HUES6 (cell line): Measurements from ENCODE around the gene PRSS22.

Source experiments
- H3K27ac ChIP-seq: 2 replicates; pipeline ENCODE4 v1.7.0; 2013; ENCODE audit warnings: low read depth, mild to moderate bottlenecking, low read length, inconsistent platforms
- H3K27me3 ChIP-seq: 2 replicates; pipeline ENCODE4 v1.6.1; 2013; ENCODE audit warnings: low read length; ENCODE audit not compliant: control insufficient read depth, insufficient read depth
- H3K36me3 ChIP-seq: 2 replicates; pipeline ENCODE4 v1.6.1; 2013; ENCODE audit warnings: low read length; ENCODE audit not compliant: control insufficient read depth, insufficient read depth
- H3K4me1 ChIP-seq: 2 replicates; pipeline ENCODE4 v1.6.1; 2013; ENCODE audit warnings: low read length; ENCODE audit not compliant: control insufficient read depth, insufficient read depth
- H3K4me3 ChIP-seq: 2 replicates; pipeline ENCODE4 v1.5.1; 2013; ENCODE audit warnings: low read depth, low read length
- H3K9ac ChIP-seq: one replicate; pipeline ENCODE4 v1.6.1; 2013; ENCODE audit warnings: mild to moderate bottlenecking, low read length
- H3K9me3 ChIP-seq: 2 replicates; pipeline ENCODE4 v1.6.1; 2013; ENCODE audit warnings: low read depth, low read length; ENCODE audit not compliant: control insufficient read depth, insufficient read depth

The PRSS22 gene

DNA sequence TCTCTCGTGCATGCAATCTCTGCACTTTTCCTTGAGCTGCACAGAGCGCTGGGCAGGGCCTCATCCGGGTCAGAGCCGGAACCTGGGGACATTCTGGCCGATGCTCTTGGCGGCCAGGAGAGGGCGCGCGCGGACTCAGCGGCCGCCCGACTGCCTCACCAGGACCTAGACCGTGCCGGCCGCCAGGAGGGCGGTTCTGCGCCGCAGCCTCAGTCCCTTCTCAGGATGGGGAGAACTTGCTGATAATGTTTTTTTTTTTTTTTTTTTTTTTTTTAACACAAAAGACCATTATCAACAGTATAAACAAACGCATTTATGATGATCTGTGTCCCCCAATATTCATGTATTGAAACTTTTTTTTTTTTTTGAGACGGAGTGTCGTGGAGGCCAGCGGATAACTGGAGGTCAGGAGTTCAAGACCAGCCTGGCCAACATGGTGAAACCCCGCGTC is 17.0 kb upstream of the PRSS22 start:
- H3K9me3 ChIP-seq = no peaks in the 10 kb centered on the region
- H3K9ac ChIP-seq = no peak overlapping the region
- H3K36me3 ChIP-seq = no peaks in the 10 kb centered on the region
- peaks cover 11% of the 10 kb centered on the region for H3K27me3 ChIP-seq
- H3K27ac ChIP-seq = no peak overlapping the region
- peak overlapping the region; percentile 9; the same call in 1 of the 2 replicates for H3K4me3 ChIP-seq
- H3K4me1 ChIP-seq = peaks cover 6% of the 10 kb centered on the region; the same call in 1 of the 2 replicates

DNA sequence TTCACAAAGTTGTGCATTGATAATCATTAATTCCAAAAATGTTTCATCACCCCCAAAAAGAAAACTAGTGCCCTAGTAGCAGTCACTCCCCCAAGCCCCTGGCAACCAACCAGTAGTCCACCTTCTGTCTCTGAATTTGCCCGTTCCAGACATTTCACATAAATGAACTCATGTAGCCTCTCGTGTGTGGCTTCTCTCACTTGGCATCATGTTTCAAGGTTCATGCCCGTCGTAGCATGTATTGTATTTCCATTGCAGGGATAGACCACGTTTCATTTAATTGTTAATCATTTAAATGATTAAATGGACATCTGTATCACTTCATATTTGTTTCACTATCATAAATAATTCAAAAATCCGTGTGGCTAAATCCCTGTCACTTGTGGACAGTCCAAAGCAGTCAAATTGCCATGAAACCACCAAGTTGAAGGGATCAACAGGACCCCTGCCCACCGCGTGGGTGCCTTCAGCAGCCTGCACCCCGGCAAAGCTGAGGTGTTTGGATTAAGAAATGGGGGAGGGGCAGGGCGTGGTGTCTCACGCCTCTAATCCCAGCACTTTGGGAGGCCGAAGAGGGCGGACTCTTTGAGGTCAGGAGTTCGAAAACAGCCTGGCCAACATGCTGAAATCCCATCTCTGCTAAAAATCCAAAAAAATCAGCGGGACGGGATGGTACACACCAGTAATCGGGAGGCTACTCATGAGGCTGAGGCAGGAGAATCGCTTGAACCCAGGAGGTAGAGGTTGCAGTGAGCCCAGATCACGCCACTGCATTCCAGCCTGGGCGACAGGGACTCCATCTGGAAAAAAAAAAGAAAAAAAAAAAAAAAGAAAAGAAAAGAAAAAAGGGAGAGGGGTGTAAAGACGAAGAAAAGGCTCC is 16.3 kb upstream of the PRSS22 start:
- Histone ChIP-seq H3K4me3 (peak overlapping the region; percentile 9; the same call in 1 of the 2 replicates), H3K36me3 (no peaks in the 10 kb centered on the region), H3K27me3 (peaks cover 18% of the 10 kb centered on the region), H3K4me1 (peaks cover 6% of the 10 kb centered on the region; the same call in 1 of the 2 replicates), H3K27ac (no peak overlapping the region), H3K9me3 (no peaks in the 10 kb centered on the region), H3K9ac (no peak overlapping the region)

- Histone ChIP-seq H3K36me3 (no peaks in the 10 kb centered on the region), H3K27me3 (peaks cover 18% of the 10 kb centered on the region), H3K27ac (no peak overlapping the region), H3K9ac (no peak overlapping the region), H3K4me3 (no peak overlapping the region), H3K9me3 (no peaks in the 10 kb centered on the region), H3K4me1 (peaks cover 10% of the 10 kb centered on the region; the same call in 1 of the 2 replicates)
Measured at GRCh38 chr16:2871926-2872325, 14.0 kb upstream of the PRSS22 start.

DNA sequence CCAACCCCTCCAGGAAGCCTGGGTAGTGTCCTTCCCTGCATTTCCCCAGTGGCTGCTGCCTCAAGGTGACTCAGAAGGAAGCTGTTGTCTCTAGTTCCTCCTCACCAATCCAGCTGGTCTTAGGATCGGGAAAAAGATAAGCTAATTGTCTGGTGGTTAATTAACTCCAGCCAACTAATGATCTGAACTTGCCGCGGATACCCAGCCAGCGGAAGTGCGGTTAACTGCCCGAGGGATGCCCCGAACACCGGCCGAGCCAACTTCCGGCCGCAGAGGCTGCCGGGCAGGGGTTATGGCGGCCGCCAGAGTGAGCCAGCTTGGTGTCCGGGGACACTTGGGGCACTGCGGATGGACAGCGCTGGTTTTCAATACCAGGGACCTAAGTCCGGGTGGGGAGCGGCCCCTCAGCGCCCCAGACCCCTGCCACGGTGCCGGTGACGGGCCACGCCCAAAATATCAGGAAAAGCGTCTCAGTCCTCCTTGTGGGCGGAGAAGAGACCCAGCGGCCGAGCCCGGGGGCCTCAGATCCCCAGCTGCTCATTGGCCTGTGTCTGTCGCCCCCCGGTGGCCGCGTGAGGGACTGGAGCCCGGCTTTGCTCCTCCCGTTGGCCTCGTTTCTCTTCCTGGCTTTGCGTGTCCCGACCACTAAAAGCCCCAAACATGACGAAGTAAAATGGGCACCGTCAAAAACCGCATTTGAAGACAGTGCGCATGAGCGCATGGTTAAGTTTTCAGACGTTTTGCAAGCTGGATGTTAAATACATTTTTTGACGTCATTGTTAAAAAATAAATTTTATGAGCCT is 10.2 kb upstream of the PRSS22 start:
- Histone ChIP-seq H3K9me3 (no peaks in the 10 kb centered on the region), H3K4me3 (peak overlapping the region; percentile 70), H3K27ac (peak overlapping the region; percentile 74), H3K9ac (peak overlapping the region; percentile 77), H3K4me1 (0 out of 2 replicates have a peak, but pooled peaks cover 4% of the 10 kb centered on the region), H3K27me3 (peaks cover 47% of the 10 kb centered on the region), H3K36me3 (no peaks in the 10 kb centered on the region)

- Histone ChIP-seq H3K36me3 (no peaks in the 10 kb centered on the region), H3K27ac (peak overlapping the region; percentile 74; the same call in 1 of the 2 replicates), H3K9me3 (no peaks in the 10 kb centered on the region), H3K9ac (peak overlapping the region; percentile 77), H3K4me1 (0 out of 2 replicates have a peak, but pooled peaks cover 4% of the 10 kb centered on the region), H3K4me3 (peak overlapping the region; percentile 70), H3K27me3 (peaks cover 47% of the 10 kb centered on the region)
Measured at GRCh38 chr16:2867661-2867986, 9.7 kb upstream of the PRSS22 start.

GRCh38 chr16:2866431-2866830 is 8.5 kb upstream of the PRSS22 start:
- 0 out of 2 replicates have a peak, but pooled peaks cover 4% of the 10 kb centered on the region for H3K4me1 ChIP-seq
- peaks cover 2% of the 10 kb centered on the region; the same call in 1 of the 2 replicates for H3K9me3 ChIP-seq
- no peak overlapping the region for H3K9ac ChIP-seq
- H3K4me3 ChIP-seq = no peak overlapping the region
- peaks cover 47% of the 10 kb centered on the region for H3K27me3 ChIP-seq
- H3K27ac ChIP-seq = no peak overlapping the region
- no peaks in the 10 kb centered on the region for H3K36me3 ChIP-seq

GRCh38 chr16:2865651-2866050 is 7.7 kb upstream of the PRSS22 start:
- Histone ChIP-seq H3K36me3 (no peaks in the 10 kb centered on the region), H3K27ac (no peak overlapping the region), H3K27me3 (peaks cover 43% of the 10 kb centered on the region), H3K4me3 (no peak overlapping the region), H3K4me1 (0 out of 2 replicates have a peak, but pooled peaks cover 4% of the 10 kb centered on the region), H3K9me3 (peaks cover 8% of the 10 kb centered on the region), H3K9ac (no peak overlapping the region)

GRCh38 chr16:2860826-2861567 is 3.0 kb upstream of the PRSS22 start:
- H3K9ac ChIP-seq = no peak overlapping the region
- H3K4me3 ChIP-seq = no peak overlapping the region

GRCh38 chr16:2859686-2860265 is 1.8 kb upstream of the PRSS22 start:
- no peak overlapping the region for H3K9ac ChIP-seq

More at GRCh38 chr16:2860826-2861567, 3.0 kb upstream of the PRSS22 start:
- peaks cover 20% of the 10 kb centered on the region for H3K9me3 ChIP-seq
- H3K36me3 ChIP-seq = no peaks in the 10 kb centered on the region
- H3K27ac ChIP-seq = no peak overlapping the region
- H3K27me3 ChIP-seq = peaks cover 50% of the 10 kb centered on the region
- H3K4me1 ChIP-seq = no peaks in the 10 kb centered on the region; the same call in 1 of the 2 replicates

More at GRCh38 chr16:2859686-2860265, 1.8 kb upstream of the PRSS22 start:
- Histone ChIP-seq H3K4me3 (no peak overlapping the region), H3K27me3 (peaks cover 38% of the 10 kb centered on the region), H3K36me3 (no peaks in the 10 kb centered on the region), H3K4me1 (no peaks in the 10 kb centered on the region; the same call in 1 of the 2 replicates), H3K9me3 (peaks cover 22% of the 10 kb centered on the region), H3K27ac (no peak overlapping the region)
